HS-27A (cell line): Measurements from ENCODE around the gene PHF23.

Experiments
- DNase-seq: peaks from one replicate; pipeline ENCODE4 v3.0.0-alpha.2; 2012; ENCODE audit warnings: low read depth, missing footprints

The PHF23 gene

GRCh38 chr17:7203391-7203790 lies 35.9 kb downstream of the PHF23 start:
- no peak for DNase-seq

DNA sequence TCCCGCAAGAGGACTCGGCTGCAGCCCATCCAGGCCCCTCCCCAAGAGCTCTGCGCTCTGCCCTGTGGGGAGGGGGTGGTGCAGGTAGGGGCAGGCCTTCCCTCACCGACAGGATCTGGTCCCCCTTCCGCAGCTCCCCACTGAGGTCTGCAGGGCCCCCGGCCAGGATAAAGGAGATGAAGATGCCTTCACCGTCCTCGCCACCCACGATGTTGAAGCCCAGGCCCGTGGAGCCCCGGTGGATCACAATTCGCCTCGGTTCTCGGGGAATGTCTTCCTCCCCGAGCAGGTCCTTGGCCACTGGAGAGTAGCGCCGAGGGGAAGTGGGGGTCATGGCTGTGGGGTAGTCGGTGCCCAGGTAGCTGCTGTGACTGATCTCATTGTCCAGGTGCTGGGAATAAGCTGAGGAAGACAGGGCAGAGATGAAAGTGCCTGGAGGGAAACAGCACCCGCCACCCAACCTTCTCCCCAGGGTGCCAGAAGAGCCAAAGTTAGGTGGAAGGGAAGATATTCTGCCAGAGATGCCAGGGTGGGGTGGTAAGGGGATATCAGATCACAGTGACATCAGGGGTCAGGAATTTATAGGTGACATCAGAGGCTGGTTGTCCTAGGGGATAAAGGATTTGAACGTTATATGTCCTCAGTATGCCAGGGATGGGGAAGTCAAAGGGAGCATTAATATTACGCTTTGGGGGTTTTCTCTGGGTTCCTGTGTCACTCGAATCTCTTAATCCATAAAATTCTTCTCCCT lies 42.4 kb downstream of the PHF23 start:
- no peak for DNase-seq

GRCh38 chr17:7195971-7196370 lies 43.3 kb downstream of the PHF23 start:
- DNase-seq: no peak

- DNase-seq: no peak
These were observed 46.9 kb downstream of the PHF23 start for GRCh38 chr17:7192271-7192937.

DNA sequence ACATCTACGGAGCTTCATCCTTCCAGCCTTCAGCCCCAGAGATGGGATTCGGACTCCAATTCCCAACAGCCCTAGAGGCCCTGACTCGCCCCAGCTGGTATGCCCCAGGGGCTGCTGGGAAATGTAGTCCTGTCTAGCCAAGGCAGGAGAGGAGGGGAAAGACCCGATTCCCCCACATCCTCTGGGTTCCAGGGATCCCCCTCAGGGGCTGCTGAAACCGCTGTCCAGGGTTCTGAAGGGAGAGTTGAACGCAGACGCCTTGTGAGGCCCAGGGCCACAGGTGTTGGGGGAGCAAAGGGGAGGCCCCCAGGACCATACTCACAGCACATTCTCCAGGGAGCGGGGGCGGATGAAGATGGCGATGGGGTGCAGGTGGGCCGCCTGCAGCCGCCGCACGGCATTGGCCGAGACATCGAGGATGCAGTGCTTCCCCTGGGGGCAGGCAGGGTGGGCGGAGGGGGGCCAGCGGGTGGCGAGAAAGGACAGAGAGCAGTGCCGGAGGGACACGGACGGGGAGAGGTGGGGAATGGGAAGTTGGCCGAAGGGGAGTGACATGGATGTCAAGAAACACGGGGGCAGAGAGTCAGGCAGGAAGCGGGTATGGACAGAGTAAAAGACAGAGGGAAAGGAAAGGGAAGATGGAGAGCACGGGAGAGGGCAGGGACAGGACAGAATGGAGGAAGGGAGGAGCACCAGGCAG lies 47.5 kb downstream of the PHF23 start:
- DNase-seq: no peak

GRCh38 chr17:7191069-7191468 lies 48.2 kb downstream of the PHF23 start:
- no peak for DNase-seq

GRCh38 chr17:7190276-7190917 lies 48.9 kb downstream of the PHF23 start:
- DNase-seq: no peak

GRCh38 chr17:7186241-7186640 lies 53.0 kb downstream of the PHF23 start:
- no peak for DNase-seq
